ENCODE measurements around the gene BORCS5.

GRCh38 chr12:12334367-12335040 is 22.4 kb upstream of the BORCS5 start:
- TF ChIP-seq CTCF (IDR thresholded peaks at IDR 0.05; ENCODE audit: low read length) = peak; percentile 91
- no peak for TF ChIP-seq EZH2phosphoT487 (IDR thresholded peaks at IDR 0.05; ENCODE audit: low read length)
